ENCODE results near the gene KCNH4.
A peak's percentile ranks its signal among the peaks of the same experiment; 100 is the strongest.

KCNH4 gene

DNA sequence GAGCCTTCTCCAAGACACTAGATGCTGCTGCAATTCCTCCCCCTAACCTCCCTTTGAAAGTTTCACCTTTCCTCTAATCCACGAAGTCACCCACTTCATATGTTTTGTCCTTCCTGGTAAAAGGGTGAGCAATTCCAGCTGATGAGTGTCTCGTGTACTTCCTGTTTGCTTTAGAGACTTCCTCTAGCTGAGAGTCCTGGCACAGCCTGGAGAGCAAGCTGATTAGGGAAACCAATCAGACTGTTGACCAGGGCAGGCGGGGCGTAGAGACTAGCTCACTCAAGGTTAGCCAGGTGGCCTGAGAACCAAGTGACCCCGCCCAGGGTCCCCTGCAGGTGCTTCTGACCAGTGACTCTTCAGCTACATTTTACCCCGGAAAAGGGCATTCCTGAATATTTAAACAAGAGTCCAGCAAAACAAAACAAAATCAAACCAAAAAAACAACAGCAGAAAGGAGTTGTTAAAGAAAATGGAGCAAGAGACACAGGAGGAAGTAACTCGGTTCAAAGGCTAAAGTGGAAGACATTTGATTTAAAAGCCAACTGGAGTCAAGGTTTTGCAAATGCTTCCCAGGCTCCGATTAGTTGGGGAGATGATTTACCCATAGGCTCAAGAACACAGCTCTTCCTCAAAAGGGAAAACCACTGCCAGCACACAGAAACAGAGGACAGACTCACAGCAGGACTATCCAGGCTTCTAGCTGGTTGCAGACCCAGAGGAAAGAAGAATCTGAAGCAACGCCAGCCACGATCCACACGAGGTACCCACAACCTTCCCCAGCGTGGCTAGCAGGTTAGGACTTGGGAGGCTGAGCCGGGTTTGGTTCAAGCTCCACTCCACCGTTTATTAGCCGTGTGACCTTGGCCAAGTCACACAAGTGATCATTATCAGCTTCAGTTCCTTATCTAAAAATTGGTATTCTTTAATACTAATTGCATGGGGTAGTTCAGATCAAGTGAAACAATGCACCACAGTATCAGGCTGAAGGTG lies 45.0 kb downstream of the KCNH4 start:
- no peak for DNase-seq

DNA sequence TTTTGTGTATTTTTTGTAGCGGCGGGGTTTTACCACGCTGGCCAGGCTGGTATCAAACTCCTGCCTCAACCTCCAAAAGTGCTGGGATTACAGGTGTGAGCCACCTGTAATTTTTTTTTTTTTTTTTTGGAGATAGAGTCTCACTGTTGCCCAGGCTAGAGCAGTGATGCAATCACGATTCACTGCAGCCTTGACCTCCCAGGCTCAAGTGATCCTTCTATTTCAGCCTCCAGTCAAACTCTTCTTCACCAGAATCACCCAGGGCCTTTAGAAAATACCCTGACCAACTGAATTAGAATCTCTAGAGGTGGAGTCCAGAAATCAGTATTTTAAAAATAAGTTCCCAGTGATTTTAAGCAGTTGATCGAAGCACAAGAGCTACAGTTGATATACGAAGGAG lies 45.8 kb downstream of the KCNH4 start:
- DNase-seq: no peak

- peak; percentile 76 to 81 for DNase-seq
These were observed 47.4 kb downstream of the KCNH4 start for GRCh38 chr17:42133461-42134041.

DNA sequence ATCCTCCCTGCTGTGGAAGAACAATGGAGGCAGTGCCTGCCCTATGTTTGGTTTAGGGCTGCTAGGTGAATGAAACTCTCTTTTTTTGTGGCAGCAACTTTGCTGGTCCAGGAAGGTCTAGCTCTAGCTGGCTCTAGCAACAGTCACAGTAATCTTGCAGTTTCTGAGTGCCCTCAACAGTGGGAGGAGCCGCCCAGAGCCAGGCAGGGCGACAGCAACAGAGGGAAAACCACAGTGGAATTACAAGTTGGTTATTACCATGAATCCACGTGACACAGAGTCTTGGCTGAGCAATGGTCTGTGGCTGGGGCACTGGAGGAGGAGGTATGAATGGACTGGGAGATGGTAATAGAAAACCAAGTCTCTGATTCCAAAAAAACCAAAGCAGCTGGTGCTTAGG lies 48.0 kb downstream of the KCNH4 start:
- peak; percentile 81 to 84 for DNase-seq

GRCh38 chr17:42131981-42132432 lies 48.9 kb downstream of the KCNH4 start:
- no peak for DNase-seq

DNA sequence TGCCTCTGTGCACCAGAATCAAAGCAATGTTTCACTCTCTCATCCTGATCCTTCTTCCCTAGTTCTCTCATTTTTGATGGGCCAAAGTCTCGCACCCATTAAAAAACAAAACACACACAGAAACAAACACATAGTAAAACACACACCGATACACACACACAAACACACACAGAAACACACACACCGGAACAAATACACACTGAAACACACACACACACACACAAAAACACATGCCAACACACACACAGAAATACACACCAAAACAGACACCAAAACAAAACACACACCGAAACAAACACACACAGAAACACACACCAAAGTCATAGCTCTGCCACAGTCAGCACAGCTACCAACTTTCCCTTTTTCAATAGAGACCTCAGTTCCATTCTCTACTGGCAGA lies 49.7 kb downstream of the KCNH4 start:
- DNase-seq: no peak

DNA sequence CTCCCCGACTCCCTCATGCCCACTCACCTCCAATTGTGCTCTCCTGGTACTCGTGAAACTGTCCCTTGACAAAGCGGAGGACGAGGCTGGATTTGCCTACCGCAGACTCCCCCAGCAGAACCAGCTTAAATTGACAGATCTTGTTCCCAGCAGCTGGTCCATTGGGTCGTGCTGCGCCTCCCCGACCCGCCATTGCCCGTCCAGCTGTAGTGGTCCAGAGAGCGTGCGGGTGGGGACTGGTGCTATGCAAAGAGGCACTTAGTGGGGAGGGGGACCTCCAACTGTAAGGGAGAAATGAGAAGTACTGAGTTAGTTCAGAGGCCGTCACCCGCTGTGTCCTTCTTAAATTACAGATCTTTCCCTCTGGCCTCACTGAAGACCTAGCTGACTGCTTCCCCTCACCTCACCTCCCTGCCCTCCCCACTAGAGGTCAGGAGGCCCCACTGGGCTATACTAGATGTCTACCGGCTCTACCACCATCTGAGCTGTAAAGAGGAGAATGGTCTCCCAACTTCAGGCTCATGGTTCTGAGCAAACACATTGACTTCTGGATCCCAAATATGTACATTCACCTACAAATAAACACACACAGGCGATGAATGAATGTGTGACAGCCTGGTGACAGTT lies 50.5 kb downstream of the KCNH4 start:
- DNase-seq: no peak

- DNase-seq: no peak
These were observed 51.7 kb downstream of the KCNH4 start for GRCh38 chr17:42129109-42129837.

DNA sequence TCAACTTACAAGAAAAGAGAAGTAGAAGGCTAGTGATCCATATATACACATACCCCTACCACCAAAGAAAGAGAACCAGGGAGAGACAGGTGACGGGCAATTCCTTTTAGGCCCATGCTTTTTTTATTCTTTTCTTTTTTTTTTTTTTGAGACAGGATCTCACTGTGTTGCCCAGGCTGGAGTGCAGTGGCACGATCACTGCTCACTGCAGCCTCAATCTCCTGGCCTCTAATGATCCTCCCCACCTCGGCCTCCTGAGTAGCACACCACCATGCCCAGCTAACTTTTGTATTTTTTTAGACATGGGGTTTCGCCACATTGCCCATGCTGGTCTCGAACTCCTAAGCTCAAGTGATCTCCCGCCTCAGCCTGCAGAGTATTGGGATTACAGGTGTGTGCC lies 53.5 kb downstream of the KCNH4 start:
- DNase-seq: no peak

- no peak for DNase-seq
These were observed 54.1 kb downstream of the KCNH4 start for GRCh38 chr17:42126836-42127235.

- DNase-seq: no peak
These were observed 55.4 kb downstream of the KCNH4 start for GRCh38 chr17:42125565-42125964.

DNA sequence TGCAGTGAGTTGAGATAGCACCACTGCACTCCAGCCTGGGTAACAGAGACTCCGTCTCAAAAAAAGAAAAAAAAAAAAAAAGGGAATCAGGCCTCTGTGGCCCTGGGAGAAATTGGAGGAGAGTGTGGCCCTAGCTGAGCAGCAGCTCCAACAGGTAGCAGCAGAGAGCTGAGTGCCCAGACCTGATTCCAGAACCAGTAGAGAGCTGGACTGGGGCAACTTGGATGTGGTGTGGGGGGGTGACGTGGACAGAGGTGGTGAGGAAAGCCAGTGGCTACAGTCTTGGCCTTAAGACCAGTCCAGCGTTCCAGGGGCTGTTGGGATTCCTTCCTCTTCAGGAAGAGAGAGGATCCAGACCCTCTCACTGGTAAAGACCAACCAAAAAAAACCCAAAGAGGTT lies 56.7 kb downstream of the KCNH4 start:
- no peak for DNase-seq

GRCh38 chr17:42122371-42123303 lies 58.3 kb downstream of the KCNH4 start, which contains the start of gene HSPB9:
Gene HSPB9, plus strand, starts transcription at chr17:42122804. Its CDS starts 47 bp downstream, at chr17:42122851.
- peak; percentile 15 to 78 for DNase-seq

DNA sequence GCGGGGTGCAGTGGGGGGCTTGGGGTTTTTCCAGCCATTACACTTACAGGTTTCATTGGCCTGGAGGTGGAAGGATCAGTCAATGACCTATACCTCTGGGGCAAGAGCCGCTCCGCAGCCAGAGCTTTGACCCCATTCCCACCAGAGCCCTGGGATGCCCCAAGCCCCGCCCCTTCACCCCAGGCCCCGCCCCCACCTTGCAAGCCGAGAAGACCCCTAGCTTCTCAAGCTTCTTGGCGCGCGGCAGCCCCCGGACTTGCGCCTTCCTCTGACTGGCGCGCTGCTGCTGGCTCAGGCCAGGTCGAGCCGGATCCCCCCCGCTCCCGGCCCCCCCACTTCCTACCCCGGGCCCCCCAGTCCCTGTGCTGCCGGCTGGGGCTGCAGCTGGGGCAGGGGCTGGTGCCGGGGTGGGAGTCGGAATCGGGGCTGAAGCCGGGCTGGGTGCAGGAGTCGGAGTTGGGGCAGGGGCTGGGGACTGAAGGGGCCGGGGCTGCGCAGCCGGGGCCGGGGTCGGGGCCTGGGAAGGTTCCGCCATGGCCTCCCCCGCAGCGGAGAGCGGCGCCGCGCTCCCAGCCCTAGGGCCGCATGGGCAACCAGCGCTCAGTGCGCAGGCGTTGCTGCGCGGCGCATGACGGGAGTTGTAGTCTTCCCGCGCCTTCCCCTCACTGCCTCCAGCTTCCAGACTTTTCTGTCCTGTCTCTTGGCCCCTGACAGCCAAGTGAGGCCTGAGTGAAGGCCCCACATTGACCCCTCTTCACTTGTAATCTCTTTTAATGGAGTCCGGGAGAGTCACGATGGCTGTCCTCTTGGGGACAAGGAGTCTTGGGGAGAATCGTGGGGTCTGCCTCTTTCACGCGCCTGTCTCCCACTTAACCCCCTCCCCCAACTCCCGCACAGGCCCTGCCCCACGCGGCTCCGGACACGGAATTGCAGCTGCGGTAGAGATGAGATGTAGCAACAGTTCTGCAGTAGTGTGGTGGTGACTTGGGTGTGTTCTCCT lies 59.9 kb downstream of the KCNH4 start, which contains the start of gene KAT2A:
KAT2A (minus strand) TSS at position 598 of the 1,000 bp plus-strand sequence; CDS start at position 535, 63 bp downstream.
- DNase-seq: peak; percentile 43 to 46

DNA sequence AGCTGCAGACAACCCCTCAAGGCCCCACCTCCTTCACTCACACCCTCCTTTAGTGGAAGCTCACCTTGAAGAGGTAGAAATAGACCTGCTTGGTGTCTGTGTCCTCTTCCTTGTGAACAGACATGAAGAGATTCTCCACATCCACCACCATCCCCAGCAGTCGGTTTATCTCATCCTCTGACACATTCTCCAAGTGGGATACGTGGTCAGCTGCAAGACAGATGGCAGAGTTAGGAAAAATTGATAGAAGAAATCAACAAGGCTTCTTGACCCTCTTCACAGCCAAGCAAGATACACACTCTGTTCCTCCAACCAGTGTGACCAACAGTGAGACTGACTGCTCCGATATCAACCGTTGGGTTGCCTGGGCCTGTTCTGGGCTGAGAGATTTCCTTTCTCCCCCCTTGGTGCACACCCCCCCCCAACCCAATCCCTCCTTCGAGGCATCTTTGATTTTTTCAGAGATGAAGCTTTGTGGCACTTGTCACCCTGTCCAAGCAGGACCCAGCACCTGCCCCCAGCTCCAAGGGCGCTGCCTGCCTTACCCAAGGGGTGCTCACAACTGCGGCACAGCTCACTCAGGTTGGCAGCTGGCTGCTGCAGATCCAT lies 60.7 kb downstream of the KCNH4 start:
- no peak for DNase-seq

DNA sequence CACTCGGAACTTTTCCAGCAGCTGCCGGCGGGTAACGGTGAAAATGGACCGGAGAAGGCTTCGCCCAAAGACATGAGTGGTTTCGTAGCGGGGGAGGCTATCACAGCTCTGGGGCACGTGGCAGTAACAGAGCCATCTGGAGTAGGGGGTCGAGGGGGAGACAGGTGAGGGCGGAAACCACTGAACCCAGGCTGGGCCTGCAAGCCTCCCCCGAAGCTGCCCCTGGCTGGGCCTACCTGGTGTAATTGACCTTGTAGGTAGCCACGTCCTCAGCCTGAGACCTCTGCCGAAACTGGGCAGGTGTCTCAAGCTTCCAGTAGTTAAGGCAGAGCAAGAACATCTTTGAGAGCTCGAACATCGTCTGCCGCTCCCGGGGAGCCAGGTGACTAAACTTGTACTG lies 61.6 kb downstream of the KCNH4 start:
- DNase-seq: no peak

DNA sequence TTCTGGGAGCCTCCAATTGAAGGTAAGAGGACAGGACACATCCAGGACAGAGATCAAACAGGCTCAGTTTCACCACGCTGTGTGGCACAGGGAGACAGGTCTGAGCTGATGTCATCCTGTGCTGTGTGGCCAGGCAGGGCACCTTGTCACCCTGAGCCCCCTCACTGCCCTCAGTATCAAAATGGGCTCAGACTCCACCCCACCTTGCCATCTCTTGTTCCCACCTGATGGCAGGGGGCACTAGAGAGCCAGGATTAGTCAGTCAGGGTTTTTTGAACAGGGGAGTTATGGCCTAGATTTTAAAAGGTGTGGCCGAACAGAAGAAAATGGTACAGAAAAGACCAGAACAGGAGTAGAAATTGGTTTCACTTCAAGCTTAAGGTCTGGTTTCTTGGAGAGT lies 62.4 kb downstream of the KCNH4 start:
- no peak for DNase-seq

- no peak for DNase-seq
These were observed 62.8 kb downstream of the KCNH4 start for GRCh38 chr17:42118126-42118510.

DNA sequence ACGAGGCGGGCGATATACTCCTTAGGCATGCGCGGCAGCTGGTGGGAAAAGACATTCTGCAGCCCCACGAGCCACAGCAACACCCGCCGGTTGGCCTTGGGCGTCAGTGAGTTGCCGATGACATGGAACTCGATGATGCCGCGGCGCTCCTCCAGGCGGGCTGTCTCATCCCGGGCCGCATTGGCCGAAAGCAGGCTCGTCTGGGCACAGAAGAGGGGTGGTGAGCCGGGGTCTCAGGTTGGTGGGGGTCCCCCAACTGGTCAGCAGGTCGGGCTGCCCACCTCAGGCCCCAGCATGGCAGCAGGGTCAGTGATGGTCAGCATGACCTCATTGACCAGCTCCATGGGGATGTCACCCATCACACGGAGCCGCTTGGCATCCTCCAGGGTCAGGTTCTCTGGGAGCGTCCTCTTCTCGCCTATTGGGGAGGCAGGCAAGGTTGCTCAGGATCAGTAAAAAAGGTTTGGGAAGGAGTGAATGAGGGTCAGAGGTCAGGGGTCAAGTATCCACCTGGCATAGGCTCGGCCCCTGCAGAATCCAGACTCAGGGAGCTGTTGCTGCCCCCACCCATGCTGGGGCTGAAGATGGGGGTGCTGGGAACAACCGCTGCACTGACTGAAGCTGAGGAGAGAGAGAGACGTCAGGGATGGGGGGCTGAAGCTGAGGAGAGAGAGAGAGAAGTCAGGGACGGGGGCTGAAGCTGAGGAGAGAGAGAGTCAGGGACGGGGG lies 63.4 kb downstream of the KCNH4 start:
- no peak for DNase-seq
